Nucleus accumbens (tissue), 56 donors: ENCODE results near the gene CORO6.
A peak's percentile ranks its signal among the peaks of the same experiment; 100 is the strongest.

Experiments
- DNase-seq, 56 donors: peaks; one replicate each; lab custom pipeline; 2025; lab: John Stamatoyannopoulos, UW

CORO6 gene

DNA sequence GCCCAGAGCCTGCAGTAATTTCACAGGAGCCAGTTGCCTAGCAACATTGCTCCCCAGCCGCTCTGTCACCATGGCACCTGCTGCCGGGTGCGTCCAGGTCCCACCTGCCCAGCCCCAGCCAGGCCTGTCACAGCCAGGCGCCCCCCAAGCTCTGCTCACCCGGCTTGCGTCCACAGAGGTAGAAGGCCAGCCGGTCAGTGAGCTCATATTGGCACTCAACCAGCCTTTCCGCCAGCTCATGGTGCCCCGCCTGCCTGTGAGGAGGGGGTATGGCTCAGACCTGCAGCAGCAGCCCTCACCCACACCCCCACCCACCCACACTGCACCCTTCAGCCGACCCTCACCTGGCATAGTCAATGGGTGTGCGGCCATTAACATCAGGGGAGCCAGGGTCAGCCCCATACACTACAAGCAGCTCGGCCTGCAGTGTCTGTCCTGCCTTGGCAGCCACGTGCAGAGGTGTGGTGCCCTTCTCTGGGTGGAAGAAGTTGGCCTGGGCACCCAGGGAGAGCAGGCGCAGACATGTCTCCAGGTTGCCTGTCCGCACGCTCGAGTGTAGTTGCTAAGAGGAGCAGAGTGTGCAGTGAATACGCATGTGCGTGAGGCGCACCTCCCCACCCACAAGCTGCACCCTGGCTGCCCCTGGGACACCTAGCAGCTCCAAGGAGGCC lies 41.0 kb downstream of the CORO6 start:
- DNase-seq, result peak in 15 of 56 donors; percentile 10 to 59 (median 40)

GRCh38 chr17:29579866-29580771 lies 42.6 kb downstream of the CORO6 start:
- peak in 55 of 56 donors; percentile 23 to 94 (median 81) for DNase-seq

DNA sequence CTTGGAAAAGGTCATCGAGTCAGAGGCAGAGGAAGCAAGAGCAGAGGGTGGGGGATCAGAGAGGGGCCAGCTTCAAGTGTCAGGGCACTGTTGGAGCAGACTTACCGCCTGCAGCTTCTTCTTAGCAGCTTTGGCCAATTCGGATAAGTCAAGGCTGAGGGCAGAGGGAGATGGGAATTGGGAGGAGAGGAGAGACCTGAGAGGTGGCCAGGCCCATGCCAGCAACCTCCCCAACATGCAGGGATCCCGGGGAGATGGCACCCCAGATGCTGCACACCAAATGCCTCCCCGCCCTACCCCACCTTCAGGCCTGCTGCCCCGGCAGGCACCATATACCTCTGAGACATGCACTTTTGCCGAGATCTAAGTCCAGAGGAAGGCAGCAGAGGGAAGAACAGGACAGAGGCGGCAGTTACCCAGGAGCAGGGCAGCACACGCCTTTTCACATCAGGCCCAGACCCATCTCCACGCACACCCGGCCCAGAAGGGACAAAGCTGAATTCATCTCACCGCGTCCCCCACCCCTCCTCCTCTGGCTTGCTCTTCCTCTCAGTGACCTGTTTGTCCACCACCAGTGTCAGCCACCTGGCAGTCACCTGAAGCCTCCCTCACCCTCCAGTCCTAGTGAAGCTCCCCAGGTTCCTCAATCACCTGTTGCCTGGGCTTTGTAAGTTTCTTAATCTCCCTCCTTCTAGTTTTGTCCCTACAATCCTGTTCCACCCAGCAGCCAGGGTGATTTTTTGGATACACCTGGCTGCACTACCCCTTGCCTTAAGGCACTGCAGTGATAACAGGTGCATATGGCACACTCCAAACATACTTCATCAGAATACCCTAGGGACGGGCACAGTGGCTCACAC lies 43.9 kb downstream of the CORO6 start:
- no peak for DNase-seq

- peak in 45 of 56 donors; percentile 27 to 85 (median 63) for DNase-seq
Observed at GRCh38 chr17:29577385-29578211, 45.1 kb downstream of the CORO6 start.

- no peak for DNase-seq
Observed at GRCh38 chr17:29577001-29577370, 45.7 kb downstream of the CORO6 start.

DNA sequence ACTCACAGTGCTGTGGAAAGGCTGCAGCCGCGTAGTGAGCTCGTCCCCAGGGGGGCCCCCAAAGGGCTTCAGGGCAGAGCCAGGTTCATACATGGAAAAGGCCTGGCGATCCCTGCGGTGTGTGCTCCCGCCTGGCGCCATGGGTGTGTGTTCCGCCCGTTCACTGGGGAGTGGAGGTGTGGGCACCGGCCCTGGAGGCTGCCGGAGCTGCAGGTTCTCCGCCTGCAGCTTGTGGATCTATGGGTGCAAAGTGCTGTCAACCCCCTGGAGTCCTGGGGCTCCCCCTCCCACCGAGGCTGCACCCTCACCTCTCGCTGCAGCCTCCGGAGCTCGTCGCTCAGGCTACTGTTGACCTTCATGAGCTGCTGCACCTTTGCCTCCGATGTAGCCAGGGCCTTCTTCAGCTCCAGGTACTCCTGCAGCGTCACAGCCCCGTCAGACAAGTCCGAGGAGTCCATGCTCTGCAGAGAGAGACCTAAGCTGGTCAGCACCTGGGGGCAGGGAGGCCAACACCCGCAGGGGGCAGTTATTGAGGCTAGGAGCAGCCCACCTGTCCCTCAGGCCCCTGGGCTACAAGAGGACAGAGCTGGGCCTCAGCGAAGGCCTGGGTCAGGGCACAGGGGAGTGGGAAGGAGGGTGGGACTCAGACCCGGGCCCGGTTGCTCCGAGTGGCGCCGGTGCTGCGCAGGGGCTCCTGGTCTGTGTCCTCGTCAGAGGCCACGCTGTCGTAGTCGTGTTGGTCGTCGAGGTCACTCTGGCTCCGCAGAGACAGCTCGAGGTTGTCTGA lies 46.3 kb downstream of the CORO6 start:
- DNase-seq, result no peak

DNA sequence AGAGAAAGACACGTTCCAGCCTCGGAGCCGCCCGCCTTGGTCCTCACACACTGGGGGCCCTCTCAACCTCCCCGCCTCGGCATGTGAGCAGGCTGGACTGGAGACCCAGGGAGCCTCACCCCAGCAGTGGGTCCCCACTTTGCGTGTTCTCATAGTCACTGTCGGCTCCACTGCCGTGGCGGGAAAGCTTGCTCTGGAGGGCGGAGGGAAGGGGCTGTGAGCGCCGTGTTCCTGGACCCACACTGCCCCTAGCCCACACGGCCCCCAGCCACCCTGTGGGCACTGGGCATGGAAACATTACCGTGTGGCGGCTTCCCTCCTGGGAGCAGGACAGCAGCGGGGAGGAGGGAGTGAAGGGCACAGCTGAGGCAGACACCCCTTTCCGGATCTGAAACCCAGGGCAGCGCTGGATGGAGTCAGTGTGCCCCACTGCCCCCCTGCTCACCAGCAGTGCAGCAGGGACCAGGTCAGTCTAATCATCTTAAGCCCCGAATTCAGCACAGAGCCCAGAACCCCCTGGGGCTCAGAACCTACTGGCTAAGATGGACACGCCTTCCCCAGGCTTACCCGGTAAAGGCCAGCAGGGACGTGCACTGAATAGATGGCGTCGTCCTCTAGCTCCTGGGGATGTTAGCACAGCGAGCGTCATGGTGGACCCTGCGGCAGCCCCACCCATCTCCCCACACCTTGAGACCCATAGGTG lies 47.0 kb downstream of the CORO6 start:
- no peak for DNase-seq

DNA sequence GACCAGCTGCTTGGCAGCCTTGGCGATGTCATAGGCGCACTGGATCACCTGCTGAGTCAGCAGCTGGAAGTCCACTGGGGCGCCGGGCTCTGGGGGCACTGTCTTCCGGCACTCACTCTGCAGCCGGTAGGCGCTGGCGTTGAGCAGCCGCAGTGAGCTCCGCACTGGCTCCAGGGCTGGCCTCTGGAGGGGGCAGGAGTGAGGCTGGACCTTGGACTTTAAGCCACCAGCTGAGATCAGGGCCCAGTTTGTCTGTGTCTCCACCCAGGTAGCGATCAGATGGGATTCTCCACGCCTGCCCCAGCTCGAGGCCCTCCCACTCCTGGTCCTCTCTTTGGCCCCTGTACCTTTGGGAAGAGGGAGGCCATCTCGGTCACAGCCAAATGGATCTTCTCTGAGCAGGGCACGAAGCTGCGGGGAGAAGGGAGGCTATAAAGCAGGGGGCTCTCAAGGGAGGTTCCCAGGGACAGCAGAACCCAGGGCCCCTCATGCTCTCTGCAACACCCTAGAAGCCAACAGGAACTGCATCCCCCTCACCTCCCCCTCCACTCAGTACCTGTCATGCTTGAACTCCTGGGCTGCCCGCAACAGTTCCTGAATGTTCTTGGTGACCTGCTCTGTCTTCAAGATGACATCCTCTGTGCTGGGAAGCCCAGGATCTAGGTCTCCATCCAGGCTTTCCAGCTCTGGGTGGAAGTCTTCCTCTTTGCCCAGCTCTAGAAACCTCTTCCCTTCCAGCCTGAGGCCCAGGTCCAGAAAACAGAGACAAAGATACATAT lies 47.8 kb downstream of the CORO6 start:
- no peak for DNase-seq

- no peak for DNase-seq
Observed at GRCh38 chr17:29573871-29574731, 48.6 kb downstream of the CORO6 start.

- DNase-seq, result no peak
Observed at GRCh38 chr17:29573558-29573869, 49.2 kb downstream of the CORO6 start.

GRCh38 chr17:29572691-29573557 lies 49.8 kb downstream of the CORO6 start:
- DNase-seq, result peak in 32 of 56 donors; percentile 20 to 81 (median 47)

DNA sequence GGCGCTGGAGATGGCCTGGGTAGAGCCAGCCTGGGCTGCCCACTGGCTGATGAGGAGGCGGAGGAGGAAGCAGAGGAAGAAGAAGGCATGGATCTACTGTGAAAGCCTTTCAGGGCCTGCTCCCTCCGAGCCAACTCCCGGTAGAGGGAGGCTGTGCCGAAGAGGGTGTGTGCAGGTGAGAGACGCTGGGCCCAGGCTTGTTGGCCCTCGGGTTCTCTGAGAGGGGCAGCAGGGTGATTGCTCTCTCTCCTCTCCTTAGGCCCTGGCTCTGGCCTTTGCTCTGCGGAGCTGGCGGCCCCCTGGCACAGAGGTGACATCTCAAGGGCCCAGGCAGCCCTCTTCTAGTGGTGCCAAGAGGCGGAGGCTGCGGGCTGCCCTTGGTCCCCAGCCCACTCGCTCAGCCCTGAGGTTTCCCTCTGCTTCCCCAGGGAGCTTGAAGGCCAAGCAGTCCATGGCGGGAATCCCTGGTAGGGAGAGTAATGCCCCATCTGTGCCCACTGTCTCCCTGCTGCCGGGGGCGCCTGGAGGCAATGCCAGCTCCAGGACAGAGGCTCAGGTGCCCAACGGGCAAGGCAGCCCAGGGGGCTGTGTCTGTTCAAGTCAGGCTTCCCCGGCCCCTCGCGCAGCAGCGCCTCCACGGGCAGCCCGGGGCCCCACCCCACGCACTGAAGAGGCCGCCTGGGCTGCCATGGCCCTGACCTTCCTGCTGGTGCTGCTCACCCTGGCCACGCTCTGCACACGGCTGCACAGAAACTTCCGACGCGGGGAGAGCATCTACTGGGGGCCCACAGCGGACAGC lies 50.6 kb downstream of the CORO6 start:
- DNase-seq, result peak in 2 of 56 donors; percentile 40 to 51

GRCh38 chr17:29571486-29571882 lies 51.2 kb downstream of the CORO6 start:
- DNase-seq, result no peak

DNA sequence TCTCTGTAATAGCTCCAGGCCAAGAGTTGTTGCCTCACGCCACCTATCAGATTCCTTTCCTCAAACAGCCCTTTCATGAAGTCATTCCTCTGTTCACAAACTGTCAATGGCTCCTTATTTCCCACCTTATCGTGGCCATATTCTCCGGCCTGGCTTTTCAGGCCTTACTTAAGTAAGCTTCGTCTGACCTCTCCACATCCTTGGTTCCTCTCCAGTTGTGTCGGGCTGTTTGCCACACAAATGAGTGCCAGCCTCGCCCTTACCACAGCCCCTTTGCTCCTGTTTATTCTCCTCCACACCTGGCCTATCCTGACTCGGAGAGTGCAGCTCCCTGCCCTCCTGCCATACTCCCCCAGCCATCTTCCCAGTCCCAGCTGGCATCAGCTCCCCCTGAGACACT lies 52.2 kb downstream of the CORO6 start:
- no peak for DNase-seq
